Loucy (cell line): ENCODE measurements around the gene CACNA1A.

Experiments
- EZH2phosphoT487 ChIP-seq: fragments of 200-600 bp; IDR thresholded peaks from 2 replicates; pipeline ENCODE4 v1.6.1; 2018; ENCODE audit warnings: antibody characterized with exemption, mild to moderate bottlenecking, moderate library complexity, borderline replicate concordance
- TF ChIP-seq, protein P1 (sequence below): fragments of 200-600 bp; sonication (generic); conservative IDR thresholded peaks from 2 replicates; pipeline ENCODE4 v1.5.1; 2014; ENCODE audit warnings: mild to moderate bottlenecking, antibody characterized with exemption, low read length

DNA sequence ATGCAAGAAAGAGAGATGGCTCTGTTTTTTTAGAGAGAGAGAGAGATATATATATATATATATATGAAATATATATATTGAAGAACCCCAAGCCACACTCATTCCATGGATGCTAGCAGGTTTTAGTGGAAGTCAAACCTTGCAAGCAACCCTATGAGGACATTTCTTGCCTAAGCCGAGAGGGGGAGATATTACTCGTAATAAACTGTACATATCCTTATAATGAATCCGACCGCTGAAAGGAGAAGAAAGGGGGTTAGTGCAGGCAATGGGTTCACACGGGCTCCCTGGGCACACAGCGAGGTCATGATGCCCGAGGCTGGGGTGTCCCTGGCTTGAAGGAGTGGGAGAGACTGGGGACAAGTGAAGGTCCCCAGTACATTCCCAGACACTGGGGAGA is 277.7 kb downstream of the CACNA1A start:
- TF ChIP-seq, protein P1, sequence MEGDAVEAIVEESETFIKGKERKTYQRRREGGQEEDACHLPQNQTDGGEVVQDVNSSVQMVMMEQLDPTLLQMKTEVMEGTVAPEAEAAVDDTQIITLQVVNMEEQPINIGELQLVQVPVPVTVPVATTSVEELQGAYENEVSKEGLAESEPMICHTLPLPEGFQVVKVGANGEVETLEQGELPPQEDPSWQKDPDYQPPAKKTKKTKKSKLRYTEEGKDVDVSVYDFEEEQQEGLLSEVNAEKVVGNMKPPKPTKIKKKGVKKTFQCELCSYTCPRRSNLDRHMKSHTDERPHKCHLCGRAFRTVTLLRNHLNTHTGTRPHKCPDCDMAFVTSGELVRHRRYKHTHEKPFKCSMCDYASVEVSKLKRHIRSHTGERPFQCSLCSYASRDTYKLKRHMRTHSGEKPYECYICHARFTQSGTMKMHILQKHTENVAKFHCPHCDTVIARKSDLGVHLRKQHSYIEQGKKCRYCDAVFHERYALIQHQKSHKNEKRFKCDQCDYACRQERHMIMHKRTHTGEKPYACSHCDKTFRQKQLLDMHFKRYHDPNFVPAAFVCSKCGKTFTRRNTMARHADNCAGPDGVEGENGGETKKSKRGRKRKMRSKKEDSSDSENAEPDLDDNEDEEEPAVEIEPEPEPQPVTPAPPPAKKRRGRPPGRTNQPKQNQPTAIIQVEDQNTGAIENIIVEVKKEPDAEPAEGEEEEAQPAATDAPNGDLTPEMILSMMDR: peak; percentile 45
- TF ChIP-seq EZH2phosphoT487: no peak
